Stomach smooth muscle (tissue), 2 donors: ENCODE measurements around the gene TMEM233.

Experiments
- H3K27ac ChIP-seq: one replicate; pipeline ENCODE4 v1.7.0; 2013; ENCODE audit warnings: mild to moderate bottlenecking, low read length, inconsistent platforms
- H3K27me3 ChIP-seq, 2 donors: one replicate each; pipeline ENCODE4 v1.7.0; 2013; ENCODE audit warnings: low read length in 2 of 2; ENCODE audit not compliant: insufficient read depth in 2 of 2, control insufficient read depth in 1 of 2
- H3K36me3 ChIP-seq, 2 donors: one replicate each; pipeline ENCODE4 v1.7.0; 2013; ENCODE audit warnings: low read length in 2 of 2; ENCODE audit not compliant: control insufficient read depth in 2 of 2, insufficient read depth in 2 of 2
- H3K4me1 ChIP-seq: one replicate; pipeline ENCODE4 v1.7.0; 2013; ENCODE audit warnings: low read length; ENCODE audit not compliant: control insufficient read depth, insufficient read depth
- H3K4me3 ChIP-seq, 2 donors: one replicate each; pipeline ENCODE4 v1.7.0; 2013; ENCODE audit warnings: low read length in 2 of 2
- H3K9ac ChIP-seq, 2 donors: one replicate each; pipeline ENCODE4 v1.7.0; 2013; ENCODE audit warnings: low read length in 2 of 2, mild to moderate bottlenecking in 1 of 2
- H3K9me3 ChIP-seq, 2 donors: one replicate each; pipeline ENCODE4 v1.7.0; 2013; ENCODE audit warnings: low read length in 2 of 2; ENCODE audit not compliant: control insufficient read depth in 2 of 2
- donor health status: healthy.
- donor health status: Pancreatic carcinoma.

Gene TMEM233

DNA sequence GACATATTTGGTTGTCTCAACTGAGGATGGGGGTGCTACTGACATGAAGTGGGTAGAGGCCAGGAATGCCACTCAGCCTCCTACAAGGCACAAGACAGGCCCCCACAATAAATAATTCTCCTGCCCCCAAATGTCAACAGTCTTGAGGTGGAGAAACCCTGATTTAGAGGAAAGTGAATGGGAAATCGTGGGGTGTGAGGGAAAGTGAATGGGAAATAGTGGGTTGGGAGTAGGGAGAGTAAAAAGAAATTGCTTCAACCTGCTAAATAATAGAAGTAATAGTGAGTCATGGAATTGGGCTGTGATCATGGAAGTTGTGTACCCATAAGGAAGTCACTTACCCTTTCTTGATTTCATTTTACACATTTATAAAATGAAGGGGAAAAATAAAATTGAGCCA, 16.7 kb upstream of the TMEM233 start:
- H3K36me3 ChIP-seq: no peaks in the 10 kb centered on the region
- H3K4me3 ChIP-seq: no peak overlapping the region
- no peaks in the 10 kb centered on the region for H3K4me1 ChIP-seq
- H3K9me3 ChIP-seq: no peaks in the 10 kb centered on the region
- no peaks in the 10 kb centered on the region for H3K27me3 ChIP-seq
- H3K9ac ChIP-seq: no peak overlapping the region
- no peak overlapping the region for H3K27ac ChIP-seq

DNA sequence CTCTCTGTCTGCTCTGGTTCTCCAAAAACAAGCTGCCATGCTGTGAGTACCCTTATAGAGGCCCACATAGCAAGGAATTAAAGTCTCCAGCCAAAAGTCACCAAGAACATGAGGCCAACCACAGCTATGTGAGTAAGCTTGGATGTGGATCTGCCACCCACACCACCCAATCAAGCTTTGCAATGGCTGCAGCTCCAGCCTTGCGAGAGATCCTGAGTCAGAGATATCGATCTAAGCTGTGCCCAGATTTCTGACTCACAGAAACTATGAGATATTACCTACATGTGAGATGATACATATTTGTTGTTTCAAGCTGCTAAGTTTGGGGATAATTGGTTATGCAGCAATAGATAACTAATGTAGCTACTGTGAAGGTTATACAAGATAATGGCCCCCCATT, 15.5 kb upstream of the TMEM233 start:
- H3K9me3 ChIP-seq: no peaks in the 10 kb centered on the region
- no peak overlapping the region for H3K9ac ChIP-seq
- H3K27ac ChIP-seq: no peak overlapping the region
- H3K36me3 ChIP-seq: no peaks in the 10 kb centered on the region
- H3K27me3 ChIP-seq: no peaks in the 10 kb centered on the region
- H3K4me1 ChIP-seq: no peaks in the 10 kb centered on the region
- no peak overlapping the region for H3K4me3 ChIP-seq

DNA sequence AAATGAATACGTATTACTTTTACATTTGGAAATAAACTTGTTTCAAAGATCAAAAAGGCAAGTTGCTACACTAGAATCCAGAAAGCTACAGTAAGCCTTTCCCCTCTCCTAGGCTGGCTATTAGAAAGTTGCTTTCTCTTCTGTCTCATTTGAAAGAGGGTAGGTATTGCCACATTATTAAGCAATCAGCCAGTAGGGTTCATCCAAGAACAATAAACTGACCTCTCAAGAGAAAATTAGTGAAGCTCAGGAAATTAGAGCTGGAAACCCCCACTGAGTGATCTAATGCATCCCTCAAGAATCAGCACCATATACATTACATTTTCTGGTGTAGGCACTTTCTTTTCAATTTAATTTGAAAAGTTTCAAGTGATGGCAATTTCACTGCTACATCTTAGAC, 4.5 kb upstream of the TMEM233 start:
- Histone ChIP-seq H3K27ac (no peak overlapping the region), H3K9ac (no peak overlapping the region), H3K9me3 (no peaks in the 10 kb centered on the region), H3K4me1 (no peaks in the 10 kb centered on the region), H3K4me3 (no peak overlapping the region), H3K36me3 (no peaks in the 10 kb centered on the region), H3K27me3 (peaks cover 7 to 13% of the 10 kb centered on the region in 2 donors)

DNA sequence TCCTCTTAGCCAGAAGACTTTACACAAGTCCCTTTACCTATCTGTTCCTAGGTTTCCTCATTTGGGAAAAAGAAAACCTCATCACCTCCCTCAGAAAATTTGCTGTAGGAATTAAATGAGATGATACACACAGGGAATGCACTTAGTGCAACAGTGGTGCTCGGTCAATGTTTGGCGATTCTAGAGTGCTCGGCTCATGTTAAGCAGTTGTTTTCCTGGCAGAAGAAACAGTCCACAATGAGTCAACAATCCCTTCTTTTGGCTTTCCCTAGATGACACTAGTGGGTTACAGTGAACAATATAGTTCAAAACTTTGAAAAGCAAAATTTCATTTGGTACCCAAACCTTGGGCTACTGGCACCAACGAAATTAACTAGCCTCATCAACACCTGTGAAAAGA, 3.9 kb upstream of the TMEM233 start:
- Histone ChIP-seq H3K36me3 (no peaks in the 10 kb centered on the region), H3K27ac (no peak overlapping the region), H3K4me3 (no peak overlapping the region), H3K27me3 (peaks cover 12 to 13% of the 10 kb centered on the region in 2 donors), H3K4me1 (no peaks in the 10 kb centered on the region), H3K9ac (no peak overlapping the region), H3K9me3 (no peaks in the 10 kb centered on the region)

DNA sequence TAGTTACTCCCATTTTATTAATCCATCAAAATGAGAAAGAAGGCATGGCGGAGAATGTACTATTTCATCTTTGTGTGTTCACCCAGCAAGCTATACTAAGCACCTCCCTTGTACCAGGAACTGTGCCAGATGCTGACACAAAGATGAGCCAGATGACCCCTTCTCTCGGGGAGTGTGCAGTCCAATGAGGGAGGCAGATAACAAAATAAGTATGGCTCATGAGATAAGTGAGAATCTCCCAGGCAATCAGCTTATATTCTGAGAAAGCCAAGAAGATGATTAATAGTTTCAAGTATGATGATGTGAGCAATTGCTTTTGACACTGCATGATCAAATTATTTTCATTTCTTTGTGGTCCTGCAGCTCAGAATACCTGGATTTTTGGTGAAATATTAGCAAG, 1.3 kb upstream of the TMEM233 start:
- H3K4me3 ChIP-seq: no peak overlapping the region
- peaks cover 23 to 24% of the 10 kb centered on the region in 2 donors for H3K27me3 ChIP-seq
- H3K36me3 ChIP-seq: no peaks in the 10 kb centered on the region
- H3K9ac ChIP-seq: no peak overlapping the region
- H3K9me3 ChIP-seq: no peaks in the 10 kb centered on the region
- H3K27ac ChIP-seq: no peak overlapping the region
- H3K4me1 ChIP-seq: no peaks in the 10 kb centered on the region

DNA sequence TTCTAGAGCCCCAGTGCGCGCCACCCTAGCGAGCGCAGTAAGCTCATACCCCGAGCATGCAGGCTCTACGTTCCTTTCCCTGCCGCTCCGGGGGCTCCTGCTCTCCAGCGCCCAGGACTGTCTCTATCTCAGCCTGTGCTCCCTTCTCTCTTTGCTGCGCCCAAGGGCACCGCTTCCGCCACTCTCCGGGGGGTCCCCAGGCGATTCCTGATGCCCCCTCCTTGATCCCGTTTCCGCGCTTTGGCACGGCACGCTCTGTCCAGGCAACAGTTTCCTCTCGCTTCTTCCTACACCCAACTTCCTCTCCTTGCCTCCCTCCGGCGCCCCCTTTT, 791 bp downstream of the TMEM233 start:
- Histone ChIP-seq H3K36me3 (no peaks in the 10 kb centered on the region), H3K4me1 (no peaks in the 10 kb centered on the region), H3K27ac (no peak overlapping the region), H3K4me3 (peak overlapping the region in 1 of 2 donors; percentile 44), H3K9ac (no peak overlapping the region), H3K27me3 (peaks cover 25 to 26% of the 10 kb centered on the region in 2 donors), H3K9me3 (no peaks in the 10 kb centered on the region)

DNA sequence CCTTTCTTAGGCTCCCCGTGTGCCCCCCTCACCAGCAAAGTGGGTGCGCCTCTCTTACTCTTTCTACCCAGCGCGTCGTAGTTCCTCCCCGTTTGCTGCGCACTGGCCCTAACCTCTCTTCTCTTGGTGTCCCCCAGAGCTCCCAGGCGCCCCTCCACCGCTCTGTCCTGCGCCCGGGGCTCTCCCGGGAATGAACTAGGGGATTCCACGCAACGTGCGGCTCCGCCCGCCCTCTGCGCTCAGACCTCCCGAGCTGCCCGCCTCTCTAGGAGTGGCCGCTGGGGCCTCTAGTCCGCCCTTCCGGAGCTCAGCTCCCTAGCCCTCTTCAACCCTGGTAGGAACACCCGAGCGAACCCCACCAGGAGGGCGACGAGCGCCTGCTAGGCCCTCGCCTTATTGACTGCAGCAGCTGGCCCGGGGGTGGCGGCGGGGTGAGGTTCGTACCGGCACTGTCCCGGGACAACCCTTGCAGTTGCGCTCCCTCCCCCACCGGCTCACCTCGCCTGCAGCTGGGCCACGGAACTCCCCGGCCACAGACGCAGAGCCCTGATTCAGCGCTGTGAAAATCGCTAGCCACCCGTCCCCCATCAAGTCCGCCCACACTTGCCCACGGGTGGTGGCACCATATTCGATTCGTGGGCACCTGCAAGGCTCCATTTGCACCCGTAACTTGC, 1.3 kb downstream of the TMEM233 start:
- Histone ChIP-seq H3K36me3 (no peaks in the 10 kb centered on the region), H3K4me1 (no peaks in the 10 kb centered on the region), H3K9ac (no peak overlapping the region), H3K27me3 (peaks cover 25 to 26% of the 10 kb centered on the region in 2 donors), H3K4me3 (peak overlapping the region; percentile 12 to 47), H3K27ac (no peak overlapping the region), H3K9me3 (no peaks in the 10 kb centered on the region)

DNA sequence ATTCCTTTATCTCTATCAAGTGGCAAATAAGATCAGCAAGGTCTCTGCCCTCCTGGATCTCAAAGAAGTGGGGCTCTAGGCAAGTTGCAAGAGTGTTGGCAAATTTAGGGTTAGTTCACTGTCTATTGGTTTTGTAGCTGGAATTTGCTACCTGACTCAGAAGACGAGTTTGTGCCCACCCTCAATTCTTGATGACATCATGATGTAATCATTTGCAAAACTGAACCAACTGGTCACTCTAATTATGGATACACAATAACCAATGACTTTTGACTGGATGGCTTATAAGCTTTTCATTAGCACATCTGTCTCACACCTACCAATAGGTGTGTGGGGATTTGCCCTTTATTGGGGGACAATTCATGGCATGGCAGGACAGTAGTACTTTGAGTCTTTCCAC, 4.6 kb downstream of the TMEM233 start:
- Histone ChIP-seq H3K4me3 (no peak overlapping the region), H3K27ac (no peak overlapping the region), H3K27me3 (peaks cover 22 to 23% of the 10 kb centered on the region in 2 donors), H3K36me3 (no peaks in the 10 kb centered on the region), H3K9ac (no peak overlapping the region), H3K9me3 (no peaks in the 10 kb centered on the region), H3K4me1 (no peaks in the 10 kb centered on the region)

DNA sequence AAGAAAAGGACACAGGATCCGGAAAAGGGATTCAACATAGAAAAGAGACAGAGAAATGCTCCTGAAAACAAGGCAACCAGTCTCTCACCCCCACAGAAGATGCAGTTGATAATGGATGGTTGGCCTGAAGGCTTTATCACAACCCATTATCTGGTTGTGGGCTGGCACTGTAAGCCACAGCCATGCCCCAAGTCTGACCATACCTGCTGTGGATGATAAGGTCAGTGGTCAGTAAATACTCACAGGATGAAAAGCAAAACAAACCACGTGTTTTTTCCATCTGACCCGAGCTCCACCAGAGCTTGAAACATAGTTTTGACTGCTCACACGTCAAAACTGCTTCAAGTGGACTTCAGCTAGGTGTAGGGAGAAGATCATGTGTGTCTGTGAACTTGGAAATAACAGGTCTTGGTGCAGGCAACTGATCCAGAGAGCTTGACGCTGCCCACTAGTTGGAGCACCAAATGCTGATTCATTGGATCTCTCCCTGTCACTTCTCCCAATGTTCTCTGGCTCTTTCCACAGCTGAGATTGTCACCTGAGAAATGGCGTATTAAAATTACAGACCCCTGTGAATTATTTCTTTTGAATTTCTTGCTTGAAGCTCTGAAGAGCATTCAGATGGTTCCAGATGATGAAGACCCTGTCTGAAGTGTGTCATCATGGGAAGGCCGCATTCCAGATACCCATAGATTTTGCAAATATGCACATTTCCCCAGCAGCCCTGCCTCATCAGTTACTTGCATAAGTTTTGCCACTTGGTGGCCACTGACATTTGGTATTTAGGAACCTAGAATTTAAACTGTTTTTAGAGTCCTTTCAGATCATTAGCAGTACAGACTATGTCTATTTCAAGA, 8.5 kb downstream of the TMEM233 start:
- H3K27ac ChIP-seq: no peak overlapping the region
- peaks cover 3 to 4% of the 10 kb centered on the region in 2 donors for H3K27me3 ChIP-seq
- H3K4me3 ChIP-seq: no peak overlapping the region
- H3K4me1 ChIP-seq: no peaks in the 10 kb centered on the region
- no peaks in the 10 kb centered on the region for H3K9me3 ChIP-seq
- no peaks in the 10 kb centered on the region for H3K36me3 ChIP-seq
- H3K9ac ChIP-seq: no peak overlapping the region

DNA sequence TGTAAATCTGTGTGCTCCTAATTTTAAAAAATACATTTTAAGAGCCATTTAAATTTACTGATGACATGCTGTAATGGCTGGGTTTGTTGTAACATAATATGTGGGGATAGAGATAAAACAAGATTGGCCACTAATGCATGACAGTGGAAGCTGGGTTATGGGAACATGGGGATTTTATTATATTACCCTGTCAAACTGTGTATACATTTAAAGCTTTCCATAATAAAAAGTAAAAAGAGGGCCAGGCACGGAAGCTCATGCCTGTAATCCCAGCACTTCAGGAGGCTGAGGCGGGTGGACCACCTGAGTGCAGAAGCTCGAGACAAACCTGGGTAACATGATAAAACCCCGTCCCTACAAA, 9.1 kb downstream of the TMEM233 start:
- H3K4me1 ChIP-seq: no peaks in the 10 kb centered on the region
- no peaks in the 10 kb centered on the region for H3K9me3 ChIP-seq
- no peaks in the 10 kb centered on the region for H3K36me3 ChIP-seq
- no peak overlapping the region for H3K9ac ChIP-seq
- H3K4me3 ChIP-seq: no peak overlapping the region
- H3K27ac ChIP-seq: no peak overlapping the region
- peaks cover 0 to 2% of the 10 kb centered on the region in 2 donors for H3K27me3 ChIP-seq

DNA sequence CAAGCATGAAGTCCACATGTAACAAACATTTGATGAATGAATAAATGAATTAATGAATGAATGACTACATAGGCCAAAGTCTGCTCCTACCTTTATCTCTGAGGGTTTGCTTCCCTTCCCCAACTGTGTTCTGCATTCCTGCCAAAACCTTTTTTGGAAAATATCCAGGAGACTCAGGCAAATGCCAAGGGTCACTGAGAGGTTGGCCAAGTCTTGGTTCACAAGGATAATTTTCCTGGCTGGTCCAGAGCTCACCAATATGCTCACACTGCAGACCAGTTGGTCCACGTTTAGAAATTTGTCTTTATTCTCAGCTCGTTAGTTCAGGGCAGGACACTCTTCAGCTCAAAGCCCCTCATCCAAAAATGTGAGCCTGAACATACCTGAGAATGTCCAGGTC, 10.2 kb downstream of the TMEM233 start:
- H3K9ac ChIP-seq: no peak overlapping the region
- H3K4me3 ChIP-seq: no peak overlapping the region
- no peak overlapping the region for H3K27ac ChIP-seq
- no peaks in the 10 kb centered on the region for H3K4me1 ChIP-seq
- no peaks in the 10 kb centered on the region for H3K27me3 ChIP-seq
- no peaks in the 10 kb centered on the region for H3K9me3 ChIP-seq
- H3K36me3 ChIP-seq: no peaks in the 10 kb centered on the region
